NCI-H82 treated with DMSO at 0.1 percent for 48 hours (cell line): ENCODE results near the gene DES.

Source experiments
- DNase-seq: peaks from one replicate; lab custom pipeline; 2025; ENCODE audit not compliant: unreplicated experiment; lab: John Stamatoyannopoulos, UW

The DES gene

DNA sequence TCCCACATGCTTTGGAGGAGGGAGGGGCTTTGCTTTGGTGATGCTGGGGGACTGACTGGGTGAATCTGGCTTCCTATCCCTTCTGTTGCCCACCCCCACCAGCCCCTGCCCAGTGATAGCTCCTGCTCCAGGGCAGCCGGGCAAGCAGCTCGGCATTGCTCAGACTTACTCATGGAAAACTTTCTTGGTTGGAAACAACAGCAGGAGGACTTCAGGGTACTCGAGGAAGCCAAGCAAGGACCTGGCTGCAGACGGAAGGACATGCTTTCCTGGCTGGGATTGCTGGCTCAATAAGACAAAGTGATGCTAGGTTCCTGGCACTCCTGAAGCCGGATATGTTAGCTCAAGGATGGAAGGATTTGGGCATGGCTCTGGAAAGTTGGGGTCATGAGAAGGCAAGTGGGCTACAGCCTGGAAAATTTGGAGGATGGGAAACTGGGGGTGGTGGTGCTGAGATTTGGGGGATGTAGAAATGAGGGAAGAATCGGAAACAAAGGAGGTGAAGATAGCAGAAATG, 19.6 kb downstream of the DES start:
- no peak for DNase-seq

DNA sequence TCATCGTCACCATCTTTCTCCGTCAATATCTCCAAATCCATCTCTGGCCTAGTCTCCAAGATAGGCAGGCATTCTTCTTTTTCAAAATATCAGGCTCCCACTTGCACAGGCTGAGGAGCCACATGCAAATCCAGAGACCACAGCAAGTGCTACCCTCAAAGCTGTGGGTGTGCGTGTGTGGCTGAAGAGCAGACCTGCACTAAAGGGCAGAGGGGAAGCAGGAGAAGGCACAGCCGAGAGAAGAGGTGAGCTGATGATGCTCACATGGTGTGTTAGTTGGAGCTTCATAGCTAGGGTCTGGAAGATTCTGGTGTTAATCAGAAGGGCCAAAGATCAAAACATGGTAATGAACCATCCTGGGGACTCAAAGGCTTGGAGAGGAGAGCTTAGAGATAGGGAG, 20.3 kb downstream of the DES start:
- no peak for DNase-seq

DNA sequence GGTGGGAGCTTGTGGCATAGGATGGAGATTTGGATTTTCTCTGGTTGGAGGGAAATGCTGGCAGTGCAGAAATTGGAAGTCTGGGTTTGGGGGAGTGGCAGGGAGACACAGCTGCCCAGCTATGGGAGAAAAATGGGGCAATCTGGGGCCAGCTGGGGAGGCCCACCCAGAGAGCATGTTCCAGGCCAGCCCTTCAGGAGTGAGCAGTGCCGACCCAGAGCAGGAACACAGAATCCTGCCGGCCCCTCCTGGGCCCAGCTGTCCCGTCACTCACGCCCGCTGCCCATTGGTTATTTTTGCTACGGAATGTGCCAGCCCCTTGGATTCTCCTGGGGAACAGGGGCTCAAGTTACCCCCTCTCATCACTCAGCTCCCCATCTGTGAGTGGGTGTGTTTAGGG, 21.3 kb downstream of the DES start:
- DNase-seq, result no peak

DNA sequence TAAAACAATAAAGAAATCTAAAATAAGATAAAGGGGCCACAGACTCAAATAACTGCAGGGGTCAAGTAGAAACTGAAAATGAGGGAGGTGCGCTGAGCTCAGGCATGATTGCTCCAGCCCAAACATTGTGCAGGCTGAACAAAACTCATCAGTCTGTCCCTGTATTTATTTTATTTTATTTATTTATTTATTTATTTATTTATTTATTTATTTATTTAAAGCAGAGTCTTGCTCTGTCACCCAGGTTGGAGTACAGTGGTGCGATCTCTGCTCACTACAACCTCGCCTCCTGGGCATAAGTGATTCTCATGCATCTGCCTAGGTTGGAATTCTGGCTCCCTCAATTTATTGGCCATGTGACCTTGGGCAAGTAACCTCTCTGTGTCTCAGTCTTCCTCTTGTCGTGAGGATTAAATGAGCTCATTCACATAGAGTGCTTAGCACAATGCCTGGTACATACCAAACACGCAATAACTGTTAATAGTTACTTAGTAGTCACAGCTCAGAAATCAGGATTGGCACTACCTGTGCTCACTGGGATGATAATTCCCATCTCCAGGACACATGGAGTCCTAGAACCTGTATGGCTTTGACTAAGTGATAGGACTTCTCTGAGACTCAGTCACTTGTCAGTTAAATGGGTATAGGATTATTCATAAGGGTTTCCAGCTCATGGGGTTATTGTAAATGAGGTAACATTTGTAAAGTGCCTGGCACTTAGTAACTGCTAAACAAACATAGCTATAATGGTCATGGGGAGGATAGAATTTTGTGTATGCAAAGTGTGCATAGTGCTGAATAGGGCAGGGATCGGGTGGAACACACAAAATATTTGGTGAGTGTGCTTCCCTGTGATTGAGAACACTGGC, 22.4 kb downstream of the DES start:
- DNase-seq, result no peak

DNA sequence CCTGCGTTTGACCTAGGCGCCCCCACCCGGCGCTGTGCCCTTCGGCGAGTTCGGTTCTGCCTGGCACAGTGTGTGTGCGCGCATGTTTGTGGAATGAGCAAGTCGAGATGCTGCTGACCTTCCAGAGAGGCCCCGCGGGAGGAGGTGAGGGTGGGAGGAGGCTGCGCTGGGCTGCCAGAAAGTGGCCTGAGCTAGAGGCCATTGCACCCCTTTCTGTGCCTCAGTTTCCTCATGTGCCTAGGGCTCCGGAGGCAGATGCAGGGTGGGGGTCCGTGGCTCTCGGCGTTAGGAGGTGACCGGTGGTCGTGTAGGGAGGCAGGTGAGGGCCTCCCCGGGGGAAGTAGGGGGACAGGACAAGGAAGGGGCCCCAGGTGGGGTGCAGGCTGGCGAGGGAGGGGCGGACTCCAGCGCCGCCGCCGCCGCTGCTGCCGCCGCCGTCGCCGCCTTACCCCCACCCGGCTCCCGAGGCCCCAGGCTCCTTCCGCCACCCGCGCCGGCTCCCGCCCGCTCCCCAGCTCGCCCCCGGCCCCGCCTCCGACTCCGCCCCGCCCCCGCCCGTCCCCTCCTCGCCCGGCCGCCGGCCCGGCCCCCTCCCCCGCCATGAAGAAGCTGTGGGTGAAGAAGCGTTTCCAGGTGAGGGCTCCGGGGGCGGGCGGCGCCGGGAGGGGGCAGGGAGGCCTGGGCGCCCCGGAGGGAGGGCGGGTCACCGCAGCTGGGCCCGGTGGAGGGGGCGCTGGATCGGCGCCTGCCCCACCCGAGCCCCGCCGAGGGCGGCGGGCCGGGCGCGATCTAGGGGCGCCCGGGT, 23.5 kb downstream of the DES start:
- peak; percentile 47 for DNase-seq

DNA sequence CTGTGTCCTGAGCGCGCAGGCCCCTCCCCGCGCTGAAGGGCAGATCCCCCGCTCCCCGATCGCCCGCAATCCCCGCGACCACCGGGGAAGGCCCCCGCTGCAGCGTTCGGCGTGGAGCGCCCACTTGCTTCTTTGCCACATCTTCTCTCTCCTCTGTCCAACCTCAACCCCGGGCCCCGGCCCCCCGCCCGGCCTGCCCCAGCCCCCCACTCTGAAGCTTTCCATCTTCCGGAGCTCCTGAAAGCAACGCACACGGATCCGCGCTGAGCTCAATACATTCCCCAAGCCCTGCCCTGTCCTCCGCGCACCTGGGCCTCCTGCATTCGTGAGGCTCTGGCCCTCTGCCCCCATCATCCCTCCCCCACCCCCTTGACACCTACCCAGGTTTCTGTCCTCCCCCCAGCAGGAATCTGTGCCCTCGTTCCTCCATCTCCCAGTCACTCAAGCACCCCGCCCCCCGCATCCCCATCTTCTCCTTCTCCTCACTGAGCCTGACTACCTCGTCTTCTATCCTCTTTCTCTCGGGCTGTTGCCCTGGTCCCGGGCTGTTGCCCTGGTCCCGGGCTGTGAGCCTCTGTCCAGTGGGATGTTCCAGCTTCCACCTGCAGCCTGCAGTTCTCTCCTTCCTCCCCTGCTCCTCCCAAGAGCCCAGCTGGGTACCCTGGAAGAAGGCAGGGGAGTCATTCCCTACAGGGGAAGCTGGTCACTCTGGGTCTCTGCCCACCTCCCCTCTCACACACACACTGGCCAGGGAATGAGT, 24.3 kb downstream of the DES start:
- no peak for DNase-seq

DNA sequence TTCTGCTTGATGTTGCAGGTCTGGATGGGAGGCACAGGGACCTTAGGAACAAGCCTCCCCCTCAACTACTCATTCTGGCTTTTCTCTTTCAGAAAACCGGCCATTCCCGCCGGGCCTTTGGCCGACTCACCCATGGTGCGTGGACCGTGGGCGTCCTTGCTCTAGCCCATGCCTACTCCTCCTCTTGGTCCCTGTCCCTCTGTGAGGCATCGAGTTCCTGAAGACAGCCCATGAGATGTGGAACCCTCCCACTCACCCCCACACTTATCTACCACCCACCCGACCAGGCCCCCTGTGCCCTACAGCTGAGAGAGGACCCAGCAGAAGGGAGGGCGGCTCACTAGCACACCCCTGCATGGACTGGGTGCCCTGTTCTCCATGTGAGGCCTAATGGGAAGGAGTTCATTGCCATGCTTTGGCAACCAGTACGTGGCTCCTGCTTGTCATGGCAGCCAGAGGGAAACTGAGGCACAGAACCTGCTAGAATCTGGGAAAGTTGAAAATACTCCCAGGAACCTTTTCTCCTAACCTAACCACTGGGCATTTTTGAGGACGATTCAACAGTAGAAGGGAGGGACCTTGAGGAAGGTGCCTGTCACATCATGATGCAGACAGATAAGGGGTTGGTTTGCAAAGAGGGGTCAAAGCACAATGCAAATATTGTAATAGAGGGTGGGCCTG, 25.0 kb downstream of the DES start:
- DNase-seq, result no peak

DNA sequence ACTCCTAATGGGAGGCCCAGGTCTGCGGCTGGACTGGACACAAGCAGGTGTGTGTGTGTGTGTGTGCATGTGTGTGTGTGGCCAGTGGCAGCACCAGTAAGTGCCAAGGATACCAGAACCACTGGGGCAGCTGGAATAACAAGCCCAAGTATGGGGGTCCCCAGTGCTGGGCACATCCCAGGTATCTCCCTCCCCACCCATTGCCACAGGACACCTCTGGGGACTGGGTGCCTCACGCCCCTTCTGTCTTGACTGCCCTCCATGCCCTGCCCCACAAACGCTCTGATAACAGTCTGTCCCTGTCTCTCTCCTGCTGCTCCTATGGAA, 25.5 kb downstream of the DES start:
- DNase-seq, result no peak

DNA sequence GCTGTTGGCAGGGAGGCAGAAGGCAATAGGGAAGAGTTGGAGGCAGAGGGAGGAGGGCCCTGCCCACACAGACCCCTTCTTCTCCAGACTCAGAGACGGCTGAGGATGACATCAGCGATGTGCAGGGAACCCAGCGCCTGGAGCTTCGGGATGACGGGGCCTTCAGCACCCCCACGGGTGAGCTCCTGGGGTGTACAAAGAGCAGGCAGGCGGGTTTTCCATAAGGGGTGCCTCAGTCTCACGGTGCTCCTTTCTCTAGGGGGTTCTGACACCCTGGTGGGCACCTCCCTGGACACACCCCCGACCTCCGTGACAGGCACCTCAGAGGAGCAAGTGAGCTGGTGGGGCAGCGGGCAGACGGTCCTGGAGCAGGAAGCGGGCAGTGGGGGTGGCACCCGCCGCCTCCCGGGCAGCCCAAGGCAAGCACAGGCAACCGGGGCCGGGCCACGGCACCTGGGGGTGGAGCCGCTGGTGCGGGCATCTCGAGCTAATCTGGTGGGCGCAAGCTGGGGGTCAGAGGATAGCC, 26.5 kb downstream of the DES start:
- DNase-seq, result no peak

DNA sequence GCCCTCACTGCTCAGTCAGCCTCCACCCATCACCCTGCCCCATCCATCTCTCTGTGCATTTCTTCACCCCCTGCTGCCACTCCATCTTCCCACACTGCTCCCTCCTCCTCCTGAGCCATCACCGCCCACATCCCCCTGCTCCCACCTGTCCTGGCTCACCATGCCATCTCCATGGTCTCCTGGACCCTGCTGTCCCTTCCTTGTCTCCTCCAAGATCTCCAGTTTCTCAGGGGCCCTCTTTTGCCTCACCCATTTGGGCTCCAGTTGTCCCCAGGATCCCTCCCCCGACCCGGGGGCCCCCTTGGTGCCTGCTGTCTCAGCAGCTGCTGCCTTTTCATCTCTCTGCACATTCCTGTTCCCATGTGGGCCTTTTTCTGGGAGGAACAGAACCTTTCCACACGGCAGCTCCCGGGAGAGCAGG, 27.1 kb downstream of the DES start:
- no peak for DNase-seq

DNA sequence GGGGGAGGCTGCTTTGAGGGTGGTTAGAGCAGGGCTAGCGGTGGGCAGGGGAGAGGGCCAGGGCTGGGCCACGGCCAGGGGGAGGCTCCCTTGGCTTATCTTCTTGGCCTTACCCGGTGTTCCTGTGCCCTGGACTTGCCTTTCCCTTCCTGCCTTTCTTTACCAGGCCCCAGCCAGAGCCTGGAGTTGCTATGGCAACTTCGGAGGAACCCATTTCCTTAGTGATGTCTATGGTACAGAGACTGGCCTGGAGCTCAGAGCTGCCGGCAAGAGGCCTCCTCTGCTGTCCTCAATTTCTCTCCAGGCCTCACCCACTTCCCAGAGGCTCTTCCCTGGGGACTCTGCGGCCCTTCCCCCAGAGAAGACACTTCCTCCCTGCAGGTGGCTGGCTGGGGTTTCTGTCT, 27.9 kb downstream of the DES start:
- DNase-seq, result no peak

DNA sequence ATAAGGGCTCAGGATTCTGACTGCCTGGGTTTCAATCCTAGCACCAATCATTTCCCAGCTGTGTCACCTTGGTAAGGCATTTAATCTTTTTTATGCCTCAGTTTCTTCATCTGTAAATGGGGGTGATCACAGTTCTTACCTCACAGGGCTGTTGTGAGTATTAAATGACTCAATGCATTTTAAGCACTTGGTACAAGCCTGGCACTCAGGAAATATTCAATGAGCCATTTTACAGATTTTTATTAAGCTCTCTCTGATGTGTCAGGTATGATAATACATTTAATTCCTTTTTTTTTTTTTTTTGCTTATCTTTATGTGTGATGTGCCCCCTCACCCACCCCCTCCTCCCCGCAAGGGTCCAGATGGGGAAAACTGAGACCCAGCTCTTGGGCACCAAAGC, 28.5 kb downstream of the DES start:
- DNase-seq, result no peak

DNA sequence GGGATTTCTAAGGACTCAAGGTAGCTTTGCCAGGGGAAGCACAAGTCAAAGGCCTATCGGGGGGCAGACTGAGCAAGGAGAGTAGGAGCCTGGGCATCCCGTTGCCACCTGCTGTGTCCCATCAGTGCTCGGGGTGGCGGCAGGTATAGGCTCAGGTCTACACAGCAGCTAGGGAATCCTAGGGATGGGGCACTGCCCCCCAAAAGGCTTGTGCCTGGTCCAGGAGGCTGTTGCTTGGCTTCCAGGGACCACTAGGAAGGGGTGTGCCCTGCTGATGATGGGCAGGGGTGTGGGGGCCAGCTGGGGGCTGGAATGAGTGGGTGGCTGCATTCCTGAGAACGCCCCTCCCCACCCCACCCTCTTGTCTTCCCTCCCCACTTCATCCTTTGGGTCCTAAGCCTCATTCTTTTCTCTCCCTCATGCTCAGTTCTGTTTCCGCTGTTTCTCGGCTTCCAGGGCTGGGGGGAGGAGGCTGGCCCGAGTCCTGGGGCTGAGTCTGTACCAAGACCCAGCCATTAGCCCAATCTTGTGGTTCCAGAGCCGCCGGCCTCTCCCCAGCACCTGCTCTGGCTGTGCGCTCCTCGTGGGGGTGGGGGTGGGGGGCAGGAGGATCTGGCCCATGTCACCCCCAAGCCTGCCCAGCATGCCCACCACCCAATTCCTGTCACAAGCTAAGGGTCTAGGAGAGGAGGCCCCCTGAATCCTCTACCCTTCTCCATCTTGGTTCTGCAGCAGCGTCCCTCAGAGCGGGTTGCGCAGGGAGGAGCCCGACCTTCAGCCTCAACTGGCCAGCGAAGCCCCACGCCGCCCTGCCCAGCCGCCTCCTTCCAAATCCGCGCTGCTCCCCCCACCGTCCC, 29.3 kb downstream of the DES start:
- DNase-seq, result no peak

DNA sequence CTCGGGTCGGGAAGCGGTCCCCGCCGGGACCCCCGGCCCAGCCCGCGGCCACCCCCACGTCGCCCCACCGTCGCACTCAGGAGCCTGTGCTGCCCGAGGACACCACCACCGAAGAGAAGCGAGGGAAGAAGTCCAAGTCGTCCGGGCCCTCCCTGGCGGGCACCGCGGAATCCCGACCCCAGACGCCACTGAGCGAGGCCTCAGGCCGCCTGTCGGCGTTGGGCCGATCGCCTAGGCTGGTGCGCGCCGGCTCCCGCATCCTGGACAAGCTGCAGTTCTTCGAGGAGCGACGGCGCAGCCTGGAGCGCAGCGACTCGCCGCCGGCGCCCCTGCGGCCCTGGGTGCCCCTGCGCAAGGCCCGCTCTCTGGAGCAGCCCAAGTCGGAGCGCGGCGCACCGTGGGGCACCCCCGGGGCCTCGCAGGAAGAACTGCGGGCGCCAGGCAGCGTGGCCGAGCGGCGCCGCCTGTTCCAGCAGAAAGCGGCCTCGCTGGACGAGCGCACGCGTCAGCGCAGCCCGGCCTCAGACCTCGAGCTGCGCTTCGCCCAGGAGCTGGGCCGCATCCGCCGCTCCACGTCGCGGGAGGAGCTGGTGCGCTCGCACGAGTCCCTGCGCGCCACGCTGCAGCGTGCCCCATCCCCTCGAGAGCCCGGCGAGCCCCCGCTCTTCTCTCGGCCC, 30.1 kb downstream of the DES start:
- no peak for DNase-seq

DNA sequence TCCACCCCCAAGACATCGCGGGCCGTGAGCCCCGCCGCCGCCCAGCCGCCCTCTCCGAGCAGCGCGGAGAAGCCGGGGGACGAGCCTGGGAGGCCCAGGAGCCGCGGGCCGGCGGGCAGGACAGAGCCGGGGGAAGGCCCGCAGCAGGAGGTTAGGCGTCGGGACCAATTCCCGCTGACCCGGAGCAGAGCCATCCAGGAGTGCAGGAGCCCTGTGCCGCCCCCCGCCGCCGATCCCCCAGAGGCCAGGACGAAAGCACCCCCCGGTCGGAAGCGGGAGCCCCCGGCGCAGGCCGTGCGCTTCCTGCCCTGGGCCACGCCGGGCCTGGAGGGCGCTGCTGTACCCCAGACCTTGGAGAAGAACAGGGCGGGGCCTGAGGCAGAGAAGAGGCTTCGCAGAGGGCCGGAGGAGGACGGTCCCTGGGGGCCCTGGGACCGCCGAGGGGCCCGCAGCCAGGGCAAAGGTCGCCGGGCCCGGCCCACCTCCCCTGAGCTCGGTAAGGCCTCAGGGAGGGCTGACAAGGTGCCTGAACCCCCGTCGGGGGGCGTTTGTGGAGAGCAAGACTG, 30.7 kb downstream of the DES start:
- DNase-seq, result no peak

DNA sequence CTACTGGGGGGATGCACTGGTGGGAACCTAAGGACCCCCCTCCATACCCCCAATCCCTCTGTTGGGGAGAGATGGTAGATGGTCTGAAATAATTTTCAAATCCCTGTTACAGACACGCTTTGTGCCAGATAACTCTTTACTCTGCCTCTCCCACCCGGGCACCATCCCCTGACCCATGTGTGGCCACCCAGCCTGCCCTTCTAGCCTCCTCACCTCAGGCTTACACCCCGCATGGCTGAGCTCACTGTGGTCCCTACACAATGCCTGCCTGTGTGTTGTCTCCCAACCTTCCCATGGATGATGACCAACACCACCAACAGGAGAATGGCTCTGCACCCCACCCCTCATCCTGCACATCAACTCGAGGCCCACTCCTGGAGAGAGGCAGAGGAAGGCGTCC, 31.4 kb downstream of the DES start:
- no peak for DNase-seq

DNA sequence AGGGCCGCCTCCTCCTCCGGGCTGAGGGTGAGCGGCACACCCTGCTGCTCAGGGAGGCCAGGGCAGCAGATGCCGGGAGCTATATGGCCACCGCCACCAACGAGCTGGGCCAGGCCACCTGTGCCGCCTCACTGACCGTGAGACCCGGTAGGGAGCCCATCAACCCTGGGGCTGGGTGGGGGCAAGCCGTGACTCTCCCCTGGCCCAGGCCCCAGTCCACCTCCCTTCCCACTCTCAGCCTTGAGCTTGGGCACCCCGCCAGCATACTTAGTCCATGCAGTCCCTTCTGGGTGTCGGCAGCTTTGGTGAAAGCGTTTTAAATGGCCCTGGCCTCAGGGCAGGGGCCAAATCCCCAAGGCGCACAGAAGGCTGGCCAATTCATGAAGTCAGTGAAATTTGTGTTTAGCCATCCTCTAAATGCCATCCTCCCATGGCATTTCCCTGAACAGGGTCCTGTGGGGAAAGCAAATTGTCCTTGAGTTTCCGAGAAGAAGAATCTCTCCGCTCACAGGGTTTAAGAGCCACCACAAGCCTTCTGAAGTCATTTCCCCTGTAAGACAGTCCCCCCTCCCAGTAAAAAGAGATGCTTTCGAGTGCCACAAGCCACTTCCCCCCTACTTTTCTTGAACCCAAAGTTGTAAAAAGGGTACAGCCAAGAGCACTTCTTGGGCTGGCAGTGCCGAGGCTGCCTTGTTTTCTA, 33.6 kb downstream of the DES start:
- DNase-seq, result no peak
